ENCODE results near the gene RPS6KA2.

RPS6KA2 gene

GRCh38 chr6:166544296-166544605 is 82.8 kb downstream of the RPS6KA2 start:
- H3K4me3 ChIP-seq (ENCODE audit: control insufficient read depth, low read depth, low read length) = no peak overlapping the region
- TF ChIP-seq CTCF (conservative IDR thresholded peaks at IDR 0.05; ENCODE audit: control insufficient read depth, insufficient read depth, low read depth, low read length) = no peak
- no peak for DNase-seq (ENCODE audit: low read depth)

GRCh38 chr6:166543603-166544295 is 83.3 kb downstream of the RPS6KA2 start:
- no peak for DNase-seq (ENCODE audit: low read depth)
- no peak overlapping the region for H3K4me3 ChIP-seq (ENCODE audit: control insufficient read depth, low read depth, low read length)
- TF ChIP-seq CTCF (conservative IDR thresholded peaks at IDR 0.05; ENCODE audit: control insufficient read depth, insufficient read depth, low read depth, low read length) = no peak

GRCh38 chr6:166542580-166542912 is 84.5 kb downstream of the RPS6KA2 start:
- DNase-seq (ENCODE audit: low read depth) = no peak
- TF ChIP-seq CTCF (conservative IDR thresholded peaks at IDR 0.05; ENCODE audit: control insufficient read depth, insufficient read depth, low read depth, low read length) = no peak
- no peak overlapping the region for H3K4me3 ChIP-seq (ENCODE audit: control insufficient read depth, low read depth, low read length)

GRCh38 chr6:166541876-166542579 is 85.0 kb downstream of the RPS6KA2 start:
- DNase-seq (ENCODE audit: low read depth) = no peak
- TF ChIP-seq CTCF (conservative IDR thresholded peaks at IDR 0.05; ENCODE audit: control insufficient read depth, insufficient read depth, low read depth, low read length) = no peak
- no peak overlapping the region for H3K4me3 ChIP-seq (ENCODE audit: control insufficient read depth, low read depth, low read length)

- no peak for TF ChIP-seq CTCF (conservative IDR thresholded peaks at IDR 0.05; ENCODE audit: control insufficient read depth, insufficient read depth, low read depth, low read length)
- DNase-seq (ENCODE audit: low read depth) = no peak
- peak overlapping the region; percentile 7 for H3K4me3 ChIP-seq (ENCODE audit: control insufficient read depth, low read depth, low read length)
Measured at GRCh38 chr6:166541366-166541765, 85.7 kb downstream of the RPS6KA2 start.

GRCh38 chr6:166540631-166541331 is 86.3 kb downstream of the RPS6KA2 start:
- peak; percentile 88 for DNase-seq (ENCODE audit: low read depth)
- TF ChIP-seq CTCF (conservative IDR thresholded peaks at IDR 0.05; ENCODE audit: control insufficient read depth, insufficient read depth, low read depth, low read length) = no peak
- H3K4me3 ChIP-seq (ENCODE audit: control insufficient read depth, low read depth, low read length) = peak overlapping the region; percentile 7

All from fibroblast of mammary gland (primary cell).